ENCODE results near the gene SHROOM1.
"Not testable (repeated sequence)": the region's sequence is repeated elsewhere in the genome, so short reads cannot be mapped to it uniquely, and the experiment has no call there.

Gene SHROOM1, protein sequence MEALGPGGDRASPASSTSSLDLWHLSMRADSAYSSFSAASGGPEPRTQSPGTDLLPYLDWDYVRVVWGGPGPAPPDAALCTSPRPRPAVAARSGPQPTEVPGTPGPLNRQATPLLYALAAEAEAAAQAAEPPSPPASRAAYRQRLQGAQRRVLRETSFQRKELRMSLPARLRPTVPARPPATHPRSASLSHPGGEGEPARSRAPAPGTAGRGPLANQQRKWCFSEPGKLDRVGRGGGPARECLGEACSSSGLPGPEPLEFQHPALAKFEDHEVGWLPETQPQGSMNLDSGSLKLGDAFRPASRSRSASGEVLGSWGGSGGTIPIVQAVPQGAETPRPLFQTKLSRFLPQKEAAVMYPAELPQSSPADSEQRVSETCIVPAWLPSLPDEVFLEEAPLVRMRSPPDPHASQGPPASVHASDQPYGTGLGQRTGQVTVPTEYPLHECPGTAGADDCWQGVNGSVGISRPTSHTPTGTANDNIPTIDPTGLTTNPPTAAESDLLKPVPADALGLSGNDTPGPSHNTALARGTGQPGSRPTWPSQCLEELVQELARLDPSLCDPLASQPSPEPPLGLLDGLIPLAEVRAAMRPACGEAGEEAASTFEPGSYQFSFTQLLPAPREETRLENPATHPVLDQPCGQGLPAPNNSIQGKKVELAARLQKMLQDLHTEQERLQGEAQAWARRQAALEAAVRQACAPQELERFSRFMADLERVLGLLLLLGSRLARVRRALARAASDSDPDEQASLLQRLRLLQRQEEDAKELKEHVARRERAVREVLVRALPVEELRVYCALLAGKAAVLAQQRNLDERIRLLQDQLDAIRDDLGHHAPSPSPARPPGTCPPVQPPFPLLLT

DNA sequence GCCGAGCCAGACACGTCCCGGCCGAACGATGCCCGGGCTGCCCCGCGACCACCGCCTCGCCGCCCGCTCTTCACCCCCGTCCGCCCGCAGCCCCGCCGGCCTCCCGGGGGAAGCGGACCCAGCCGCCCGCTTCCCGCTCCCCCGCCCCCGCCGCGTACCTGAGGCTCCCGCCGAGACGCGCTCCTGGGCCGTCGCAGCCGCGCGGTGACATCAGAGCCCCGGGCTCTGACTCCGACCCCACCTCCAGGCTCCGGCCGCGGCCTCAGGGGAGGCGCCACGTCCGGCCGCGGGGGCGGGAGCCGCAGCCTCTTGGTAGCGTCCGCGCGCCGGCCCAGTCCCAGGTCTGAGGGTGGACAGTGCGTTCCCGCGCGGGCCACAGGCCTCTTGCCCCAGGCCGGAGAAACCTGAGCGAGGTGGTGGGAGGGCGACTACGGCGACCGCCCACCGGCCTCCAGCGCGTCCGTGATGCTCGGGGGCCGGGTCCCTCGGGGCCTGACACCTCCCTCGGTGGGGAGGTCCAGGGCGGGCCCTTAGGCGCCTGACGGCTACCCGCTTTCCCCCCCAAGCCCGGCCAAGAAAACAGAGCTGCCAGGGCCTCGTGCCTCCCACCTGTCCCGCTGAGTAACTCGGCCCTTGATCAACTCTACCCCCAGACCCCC lies at the start of gene SHROOM1:
Gene SHROOM1, minus strand, starts transcription at position 212 of the 659 bp plus-strand sequence. CDS start 4,507 bp downstream, outside the sequence.
- no peak for DNase-seq (ENCODE audit: low spot score)

DNA sequence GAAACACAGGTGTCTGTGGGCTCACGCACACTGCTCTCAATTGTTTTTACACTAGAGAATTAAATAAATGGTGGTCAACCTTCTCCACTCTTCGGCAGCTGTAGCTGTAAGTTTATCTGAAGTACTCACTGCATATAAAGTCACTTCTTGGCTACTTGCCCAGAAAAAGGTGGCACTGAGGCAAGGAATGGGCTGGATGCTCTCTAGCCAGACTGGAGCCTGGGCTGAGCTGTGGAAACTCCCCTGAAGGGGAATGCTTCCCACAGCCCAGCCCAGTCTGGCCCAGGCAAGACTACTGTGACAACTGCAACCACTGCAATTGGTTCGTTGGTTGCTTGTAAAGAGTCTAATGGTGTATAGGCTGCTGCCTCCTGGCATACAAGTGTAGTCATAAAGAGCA lies 47.5 kb upstream of the SHROOM1 start:
- no peak for DNase-seq (ENCODE audit: low spot score)

DNA sequence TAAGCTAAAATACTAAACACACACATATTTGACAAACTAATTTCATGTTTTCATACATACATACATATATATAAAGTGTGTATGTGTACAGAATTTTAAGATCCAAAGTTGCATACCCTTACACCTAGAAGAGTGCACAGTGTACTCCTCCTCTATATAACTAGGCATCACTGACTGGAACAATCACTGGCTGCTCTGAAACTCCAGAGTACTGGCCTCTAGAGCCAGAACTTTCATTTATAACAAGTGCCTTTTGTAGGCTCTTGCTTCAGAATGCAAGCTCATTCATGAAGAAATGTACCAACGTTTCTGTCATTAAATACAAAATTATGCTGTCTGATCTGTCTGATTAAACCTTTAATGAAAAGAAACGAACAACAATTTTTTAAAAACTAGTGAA lies 47.0 kb upstream of the SHROOM1 start:
- DNase-seq (ENCODE audit: low spot score): no peak

DNA sequence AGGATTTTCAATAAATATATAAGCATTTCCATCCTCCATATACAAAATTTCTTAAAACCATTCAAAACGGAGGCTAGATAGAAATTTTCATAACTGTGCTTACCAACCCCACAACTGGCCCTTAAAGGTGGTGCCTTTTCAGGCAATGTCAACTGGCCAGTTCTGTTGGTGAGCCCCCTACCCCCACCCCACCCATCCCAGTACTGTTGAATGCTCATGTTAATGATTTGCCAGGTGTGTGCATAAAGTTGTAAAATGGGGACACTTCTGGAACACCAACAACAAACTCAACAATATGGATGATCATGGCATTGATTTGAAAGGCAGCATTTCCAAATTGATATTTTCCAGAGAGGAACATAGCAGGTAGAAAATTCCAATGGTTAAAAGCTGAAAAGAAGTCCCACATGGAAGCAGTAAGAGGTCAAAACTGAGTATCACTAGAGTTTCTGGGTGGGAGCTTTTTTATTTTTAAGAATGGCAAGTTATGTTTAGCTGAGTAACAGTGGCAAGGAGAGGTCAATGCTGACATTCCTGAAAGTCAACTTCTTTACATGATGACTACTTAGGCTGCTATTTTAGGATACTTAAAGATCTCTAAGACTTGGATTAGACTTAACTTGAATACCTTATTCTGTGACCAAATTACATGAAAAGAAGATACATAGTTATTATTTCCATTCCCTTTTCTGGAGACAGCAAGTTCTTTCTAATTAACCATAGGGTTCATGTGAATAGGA lies 45.7 kb upstream of the SHROOM1 start:
- DNase-seq (ENCODE audit: low spot score): no peak

DNA sequence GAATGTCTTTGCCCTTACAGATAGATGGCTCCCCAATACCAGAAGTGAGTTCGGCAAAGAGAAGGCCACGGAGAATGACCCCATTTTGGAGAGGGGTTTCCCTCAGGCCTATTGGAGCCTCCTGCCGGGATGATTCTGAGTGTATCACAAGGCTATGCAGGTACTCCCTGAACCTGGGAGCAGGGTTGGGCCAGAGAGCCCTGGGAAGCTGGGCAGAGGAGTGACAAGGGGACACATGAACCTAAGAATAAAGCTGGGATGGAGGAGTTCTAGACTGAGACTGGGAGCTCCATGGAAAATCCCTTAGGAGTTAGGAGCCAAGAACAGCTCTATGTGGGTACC lies 43.5 kb upstream of the SHROOM1 start:
- no peak for DNase-seq (ENCODE audit: low spot score)

DNA sequence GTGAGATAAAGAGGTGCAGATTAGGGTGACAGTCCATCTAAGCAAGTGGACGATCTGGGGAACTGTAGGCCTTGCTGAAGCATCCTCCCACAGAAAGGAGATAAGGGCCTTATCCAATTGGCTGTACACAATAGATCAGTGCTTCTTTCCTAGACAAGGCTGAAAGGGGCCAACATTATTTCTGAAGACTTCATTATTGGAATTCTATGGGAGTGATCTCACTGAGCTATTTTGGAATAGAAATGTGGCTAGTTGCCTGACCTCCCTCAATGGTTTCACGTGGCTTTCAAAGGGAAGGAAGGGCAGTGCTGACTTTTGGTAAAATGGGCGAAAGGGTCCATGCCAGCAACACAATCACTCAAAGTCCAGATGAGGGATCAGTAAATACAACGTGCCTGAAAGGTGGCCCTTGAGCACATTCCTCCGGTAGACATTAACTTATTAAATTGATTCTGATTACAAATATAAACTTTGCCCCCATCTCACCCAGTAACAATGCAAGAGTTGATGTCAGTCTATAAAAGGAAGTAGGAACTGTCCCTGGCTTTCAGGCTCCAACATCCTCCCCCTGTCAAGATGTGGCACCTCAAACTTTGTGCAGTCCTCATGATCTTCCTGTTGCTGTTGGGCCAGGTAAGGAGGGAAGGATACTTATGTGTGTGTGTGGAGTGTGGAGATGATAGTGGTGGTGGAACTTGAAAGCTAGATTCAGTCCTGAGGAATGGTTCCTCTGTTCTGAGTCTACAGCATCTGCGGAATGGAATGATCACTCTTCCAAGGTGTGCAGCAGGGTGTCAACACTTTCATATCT lies 42.9 kb upstream of the SHROOM1 start, which contains the start of gene LEAP2:
Gene LEAP2, plus strand, starts transcription at position 550 of the 811 bp plus-strand sequence. Its CDS starts 27 bp downstream, at position 577.
- no peak for DNase-seq (ENCODE audit: low spot score)

DNA sequence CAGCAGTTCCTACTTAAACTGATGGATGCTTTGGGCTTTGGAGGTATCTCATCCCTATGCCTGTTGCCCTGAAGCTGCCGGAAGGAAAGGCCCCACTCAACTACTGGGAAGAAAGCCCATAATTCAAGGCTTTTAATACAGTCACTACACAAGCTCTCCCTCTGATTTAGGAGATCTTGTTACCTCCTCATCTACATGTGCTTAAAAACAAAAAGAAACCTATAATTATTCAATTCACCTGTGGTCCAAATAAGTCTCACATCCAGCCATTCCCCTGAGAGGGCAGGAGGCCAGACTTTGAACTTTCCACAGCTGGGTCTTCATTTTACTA lies 42.3 kb upstream of the SHROOM1 start:
- DNase-seq (ENCODE audit: low spot score): no peak

DNA sequence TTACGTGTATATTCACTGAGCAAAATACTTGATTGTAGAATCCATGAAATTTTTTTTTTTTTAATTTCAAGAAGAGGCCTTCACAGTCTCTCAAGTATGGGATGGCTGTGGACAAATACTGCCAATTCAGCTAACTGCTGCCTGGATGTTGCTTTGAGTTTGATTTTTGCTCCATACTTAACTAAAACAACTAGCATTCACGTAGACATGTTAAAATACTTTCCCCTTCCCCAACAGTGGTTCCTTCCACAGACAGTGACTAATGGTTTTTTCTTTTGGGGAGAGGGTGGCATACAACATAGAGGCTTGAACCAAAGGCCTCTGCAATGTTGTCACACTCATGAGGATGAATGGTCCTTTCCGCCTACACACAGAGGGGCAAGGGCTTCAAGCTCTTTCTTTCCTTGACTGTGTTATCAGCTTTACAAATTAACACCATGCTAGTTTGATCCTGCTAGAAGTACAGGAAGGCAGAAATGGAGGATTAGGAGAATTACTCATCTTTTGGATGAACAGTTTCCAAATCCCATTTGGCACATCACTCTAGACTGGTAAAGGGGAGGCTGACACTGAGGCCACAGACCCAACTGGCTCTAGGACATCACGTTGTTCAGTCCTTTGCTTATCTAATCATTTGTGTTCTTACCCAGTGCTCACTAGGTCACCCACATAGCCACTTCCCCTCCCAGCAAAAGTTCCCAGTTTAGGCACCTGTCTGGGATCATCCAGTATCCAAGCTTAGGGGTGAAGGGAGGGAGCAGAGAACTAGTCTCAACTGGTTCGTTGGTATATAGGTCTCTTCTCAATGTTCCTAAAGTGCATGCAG lies 41.2 kb upstream of the SHROOM1 start:
- no peak for DNase-seq (ENCODE audit: low spot score)

DNA sequence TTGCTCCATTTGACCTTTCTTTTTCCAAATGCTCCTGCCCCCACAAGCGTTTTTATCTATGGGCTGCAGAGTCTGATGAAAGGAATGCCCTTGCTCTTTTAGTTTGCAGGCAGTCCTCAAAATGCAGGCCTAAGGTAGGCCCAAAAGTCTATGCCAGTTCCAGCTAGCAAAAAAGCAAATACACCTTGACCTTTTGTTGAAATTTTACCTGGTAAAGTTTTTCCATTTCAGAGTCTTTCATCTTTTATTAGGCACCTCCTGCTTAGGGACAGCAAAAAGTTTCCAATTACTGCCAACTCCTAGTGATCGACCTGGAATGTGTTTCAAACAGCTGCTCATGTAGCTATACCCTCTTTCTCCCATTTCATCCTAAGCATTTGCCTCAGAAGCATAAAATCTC lies 40.4 kb upstream of the SHROOM1 start:
- DNase-seq (ENCODE audit: low spot score): no peak

DNA sequence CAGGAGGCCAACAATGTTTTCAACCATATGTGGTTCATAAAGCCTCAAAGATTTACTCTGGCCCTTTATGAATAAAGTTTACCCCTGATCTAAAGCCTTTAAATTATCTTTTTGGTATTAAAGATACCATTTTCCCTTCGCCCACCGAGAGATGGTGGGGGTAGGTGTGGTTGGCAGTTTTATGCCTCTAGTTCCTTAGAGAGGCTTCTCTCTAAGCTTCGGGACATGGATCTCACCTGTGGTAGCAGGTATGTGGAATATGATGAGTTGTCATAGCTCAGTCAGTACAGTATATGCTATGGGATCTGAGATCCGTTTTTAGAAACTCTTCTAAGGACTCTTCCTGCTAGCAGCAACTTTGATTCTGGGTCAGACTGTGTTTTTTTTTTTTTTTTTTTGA lies 38.3 kb upstream of the SHROOM1 start:
- no peak for DNase-seq (ENCODE audit: low spot score)

DNA sequence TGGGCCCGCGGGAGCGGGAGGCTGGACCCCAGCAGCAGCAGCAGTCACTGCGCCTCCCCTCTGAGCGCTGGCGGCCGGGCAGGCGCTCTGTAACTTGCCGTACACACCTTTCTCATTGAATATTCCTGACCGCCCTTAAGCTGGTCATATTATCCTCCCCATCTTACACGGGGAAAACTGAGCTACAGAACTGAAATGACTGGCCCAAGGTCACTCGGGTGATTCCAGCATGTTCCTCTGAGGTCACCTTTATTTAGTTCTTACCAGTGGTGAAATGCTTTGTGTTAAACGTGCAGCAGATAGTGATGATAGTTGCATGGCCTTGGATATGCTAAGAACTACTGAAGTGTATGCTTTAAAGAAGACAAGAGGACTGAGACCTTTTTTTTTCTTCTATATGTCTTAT lies 36.6 kb upstream of the SHROOM1 start:
- no peak for DNase-seq (ENCODE audit: low spot score)

DNA sequence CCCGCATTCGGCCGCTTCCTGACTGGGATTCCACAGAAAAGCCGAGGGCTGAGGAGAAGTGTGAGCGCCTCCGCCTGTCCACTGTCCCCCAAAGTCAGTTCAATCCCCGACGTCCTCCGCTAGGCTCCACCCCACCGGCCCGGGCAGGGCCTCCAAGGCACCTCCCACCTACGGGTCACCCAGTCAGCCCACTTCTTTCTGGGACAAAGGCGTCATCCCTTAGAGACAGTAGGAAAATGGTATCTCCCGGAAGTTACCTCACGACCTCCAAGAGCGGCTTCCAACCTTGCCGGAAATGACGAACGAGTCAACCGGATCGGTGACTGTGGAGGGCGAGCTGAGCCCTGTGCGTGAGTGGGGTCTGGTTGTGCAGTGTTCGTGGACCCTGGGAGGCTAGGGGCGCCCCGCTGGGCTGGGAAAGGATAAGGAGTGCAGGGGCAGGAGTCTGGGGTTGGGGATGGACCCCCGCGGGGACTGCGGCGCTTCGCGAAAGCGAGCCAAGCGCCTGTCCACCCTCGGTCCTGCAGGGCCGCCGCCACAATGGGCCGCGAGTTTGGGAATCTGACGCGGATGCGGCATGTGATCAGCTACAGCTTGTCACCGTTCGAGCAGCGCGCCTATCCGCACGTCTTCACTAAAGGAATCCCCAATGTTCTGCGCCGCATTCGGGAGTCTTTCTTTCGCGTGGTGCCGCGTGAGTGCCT lies 36.0 kb upstream of the SHROOM1 start, which contains the start of the genes GDF9 and UQCRQ:
Gene GDF9, minus strand, starts transcription at position 128 of the 704 bp plus-strand sequence. CDS start 1,936 bp downstream, outside the sequence.
Gene UQCRQ, plus strand, starts transcription at position 301 of the 704 bp plus-strand sequence. Its CDS starts 240 bp downstream, at position 541.
- DNase-seq (ENCODE audit: low spot score): peak; percentile 100

DNA sequence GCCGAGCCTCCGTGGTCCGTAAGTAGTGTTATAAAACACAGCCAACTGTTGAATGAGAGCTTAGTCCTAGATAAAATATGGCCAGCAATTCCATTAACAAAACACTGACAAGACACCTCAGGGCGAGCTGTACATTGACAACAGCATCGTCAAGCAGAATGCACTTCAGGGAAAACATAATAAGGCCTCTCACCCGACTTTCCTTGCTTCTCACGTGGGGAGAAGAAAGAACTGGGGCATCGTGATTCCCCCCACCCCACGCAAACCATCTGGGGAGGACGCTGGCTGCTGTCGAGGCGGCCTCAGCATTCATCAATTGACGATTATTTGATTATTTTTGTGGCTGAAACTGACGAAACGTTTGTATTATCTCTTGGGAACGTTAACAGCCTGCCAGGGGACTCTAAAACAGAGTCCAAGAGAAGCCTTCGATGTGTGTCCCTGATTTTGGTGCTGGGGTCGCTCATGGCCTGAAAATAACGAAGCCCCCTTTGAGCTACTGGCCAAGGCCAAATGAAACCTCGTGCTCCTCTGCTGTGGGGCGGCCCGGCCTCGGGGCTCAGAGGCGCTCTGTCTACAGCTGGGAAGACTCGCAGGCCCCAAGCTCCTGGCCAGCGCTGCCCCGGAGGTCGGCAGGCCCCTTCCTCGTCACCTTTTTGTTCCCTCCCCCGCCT lies 35.4 kb upstream of the SHROOM1 start:
- DNase-seq (ENCODE audit: low spot score): no peak

DNA sequence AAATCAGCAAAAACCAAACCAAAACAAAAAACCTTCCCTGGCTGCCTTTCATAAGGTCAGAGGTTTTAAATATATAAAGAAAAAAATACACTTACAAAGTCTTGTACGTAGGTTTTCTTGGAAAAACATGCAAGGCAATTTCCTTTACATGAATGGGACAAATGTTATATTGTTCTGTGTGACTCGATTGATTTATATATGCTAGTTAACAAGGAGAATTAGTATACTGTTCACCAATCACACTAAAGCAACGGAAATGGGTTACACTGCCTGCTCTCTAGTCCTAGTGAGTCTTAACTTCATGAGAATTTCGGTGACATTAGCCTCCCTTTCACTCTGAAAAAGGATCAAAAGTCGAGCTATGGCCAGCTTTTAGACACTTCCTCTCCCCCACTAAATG lies 30.3 kb upstream of the SHROOM1 start:
- DNase-seq (ENCODE audit: low spot score): no peak

DNA sequence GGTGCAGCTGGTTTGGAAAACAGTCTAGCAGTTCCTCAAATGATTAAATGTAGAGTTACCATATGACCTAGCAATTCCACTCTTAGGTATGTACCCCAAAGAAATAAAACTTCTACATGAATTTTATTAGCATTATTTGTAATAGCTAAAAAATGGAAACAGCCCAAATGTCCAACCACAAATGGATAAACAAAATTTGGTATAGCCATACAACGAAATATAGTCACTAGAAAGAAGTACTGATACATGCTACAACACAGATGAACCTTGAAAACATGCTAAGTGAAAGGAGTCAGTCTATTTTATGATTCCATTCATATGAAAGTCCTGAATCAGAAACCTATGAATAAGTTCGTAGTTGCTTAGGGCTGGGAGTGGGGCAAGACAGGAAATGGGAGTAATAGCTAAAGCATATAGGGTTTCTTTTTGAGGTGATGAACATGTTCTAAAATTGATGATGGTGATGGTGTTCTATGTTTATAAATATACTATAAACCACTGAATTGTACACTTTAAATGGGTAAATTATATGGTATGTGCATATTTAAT lies 29.5 kb upstream of the SHROOM1 start:
- no peak for DNase-seq (ENCODE audit: low spot score)

DNA sequence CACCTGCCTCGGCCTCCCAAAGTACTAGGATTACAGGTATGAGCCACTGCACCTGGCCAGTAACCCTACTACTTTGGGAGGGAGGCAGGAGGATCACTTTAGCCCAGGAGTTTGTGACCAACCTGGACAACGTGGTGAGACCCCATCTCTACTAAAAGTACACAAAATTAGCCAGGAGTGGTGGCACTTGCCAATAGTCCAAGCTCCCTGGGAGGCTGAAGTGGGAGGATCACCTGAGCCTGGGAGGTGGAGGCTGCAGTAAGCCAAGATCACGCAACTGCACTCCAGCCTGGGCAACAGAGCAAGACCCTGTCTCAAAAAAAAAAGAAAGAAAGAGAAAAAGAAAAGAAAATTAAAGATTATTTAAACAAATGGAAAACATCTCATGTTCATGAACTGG lies 25.6 kb upstream of the SHROOM1 start:
- DNase-seq (ENCODE audit: low spot score): no peak

DNA sequence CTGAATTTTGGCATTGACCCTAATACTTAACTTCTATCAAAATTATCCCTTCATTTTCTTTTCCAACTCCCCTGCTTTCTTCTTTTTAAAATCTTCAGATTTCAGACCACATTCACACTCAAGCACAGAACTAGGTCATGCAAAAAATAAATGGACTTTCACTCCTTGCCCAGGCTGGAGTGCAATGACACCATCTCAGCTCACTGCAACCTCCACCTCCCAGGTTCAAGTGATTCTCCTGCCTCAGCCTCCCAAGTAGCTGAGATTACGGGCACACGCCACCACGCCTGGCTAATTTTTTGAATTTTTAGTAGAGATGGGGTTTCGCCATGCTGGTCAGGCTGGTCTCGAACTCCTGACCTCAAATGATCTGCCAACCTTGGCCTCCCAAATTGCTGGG lies 24.5 kb upstream of the SHROOM1 start:
- not testable (repeated sequence) for DNase-seq (ENCODE audit: low spot score)

DNA sequence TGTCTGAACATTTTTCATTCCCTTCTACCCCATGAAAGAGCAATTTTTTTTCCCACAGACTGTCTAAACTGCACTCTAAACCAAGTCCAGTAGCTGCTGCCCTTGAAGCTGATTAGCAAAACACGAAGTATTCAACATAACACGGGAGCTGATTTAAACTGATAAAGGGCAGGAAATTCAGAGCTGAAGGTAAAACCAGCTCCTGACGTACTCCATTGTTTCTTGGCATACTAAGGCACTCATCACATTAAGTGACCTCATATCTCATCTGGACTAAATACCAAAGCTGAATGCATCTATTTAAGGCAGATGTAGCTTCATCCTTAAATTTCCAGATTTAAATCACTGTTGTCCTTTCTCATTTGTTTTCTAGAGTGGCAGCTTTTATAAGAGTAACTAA lies 23.9 kb upstream of the SHROOM1 start:
- no peak for DNase-seq (ENCODE audit: low spot score)
